Spleen (tissue), 11 donors: ENCODE results near the gene DOCK1. TPM values are rescaled to one million over a fixed set of nuclear protein-coding genes. Genes with fewer than 3 reads are reported as not detected.

Source experiments
- DNase-seq: peaks from one replicate; pipeline ENCODE4 v3.0.0-alpha.2; 2020
- H3K27ac ChIP-seq, 8 donors: fragments of 200-600 bp; sonication (generic) in 7 of 8; 1 replicate in 4 of 8; 2 replicates in 4 of 8; pipeline versions ENCODE4 v1.5.0 to v1.8.0; 2016 to 2021; ENCODE audit warnings: inconsistent platforms in 4 of 8, mild to moderate bottlenecking in 4 of 8, moderate library complexity in 1 of 8
- H3K27me3 ChIP-seq, 7 donors: fragments of 200-600 bp; sonication (generic) in 6 of 7; replicated peaks in 1 of 7; 1 replicate in 4 of 7; 2 replicates in 3 of 7; pipeline versions ENCODE4 v1.5.0 to v1.8.0; 2016 to 2021; ENCODE audit warnings: inconsistent platforms in 3 of 7, mild to moderate bottlenecking in 1 of 7
- H3K36me3 ChIP-seq, 6 donors: fragments of 200-600 bp; sonication (generic) in 5 of 6; 1 replicate in 4 of 6; 2 replicates in 2 of 6; pipeline versions ENCODE4 v1.5.0 to v1.8.0; 2016 to 2021; ENCODE audit warnings: inconsistent platforms in 2 of 6
- H3K4me1 ChIP-seq, 6 donors: fragments of 200-600 bp; sonication (generic) in 5 of 6; 1 replicate in 3 of 6; 2 replicates in 3 of 6; pipeline versions ENCODE4 v1.5.0 to v1.8.0; 2016 to 2021; ENCODE audit warnings: inconsistent platforms in 3 of 6
- H3K4me3 ChIP-seq, 8 donors: fragments of 200-600 bp; sonication (generic) in 7 of 8; 1 replicate in 4 of 8; 2 replicates in 4 of 8; pipeline versions ENCODE4 v1.5.0 to v1.8.0; 2016 to 2021; ENCODE audit warnings: inconsistent platforms in 4 of 8, mild to moderate bottlenecking in 4 of 8, moderate library complexity in 2 of 8
- H3K9me3 ChIP-seq, 8 donors: fragments of 200-600 bp; sonication (generic) in 7 of 8; 1 replicate in 4 of 8; 2 replicates in 4 of 8; pipeline versions ENCODE4 v1.5.0 to v1.8.0; 2016 to 2021; ENCODE audit warnings: inconsistent platforms in 4 of 8
- POLR2A ChIP-seq, 3 donors: fragments of 450-650 bp; IDR thresholded peaks; one replicate each; pipeline ENCODE4 v1.5.1; 2017; ENCODE audit warnings: antibody characterized with exemption in 3 of 3, mild to moderate bottlenecking in 1 of 3
- POLR2AphosphoS5 ChIP-seq, 3 donors: sonication (generic); formaldehyde crosslinking; IDR thresholded peaks; one replicate each; pipeline ENCODE4 v1.5.1; 2017; ENCODE audit warnings: antibody characterized with exemption in 3 of 3
- WGBS, 5 donors: extraction: QIAGEN DNeasy Blood & Tissue Kit in 3 of 5; methylation state at CpG; one replicate each; pipeline versions ENCODE4 v1.1.5 to v1.1.7; 2013 to 2018; 5-methylcytosine and 5-hydroxymethylcytosine counted together
- intact Hi-C: fragments of 100-400 bp; cut with DNase I; formaldehyde crosslinking; loops from one replicate; pipeline ENCODE4 v1.15.0; 2023; ENCODE audit warnings: low total_unique reads
- polyA plus RNA-seq, 3 donors: library from polyadenylated mRNA; stranded (reverse); fragments of 200-250 nt; gene quantifications; one replicate each; pipeline ENCODE4 v1.2.1, GENCODE V29; 2013
- total RNA-seq, 7 donors: library from RNA; depleted of rRNA in 3 of 7; stranded (reverse); fragments of >200 nt in 3 of 7; fragmentation: NEBNext Ultra II Directional in 4 of 7; extraction: Animal tissue kit (Norgen Biotek cat#: 25700) in 4 of 7; gene quantifications; one replicate each; pipeline versions ENCODE4 v1.1.0 to v1.2.1, GENCODE V29; 2016 to 2021
- TF ChIP-seq, protein P1 (sequence below), 11 experiments: fragments of 200-600 bp in 7 of 11; fragments of 450-650 bp in 4 of 11; sonication (generic) in 4 of 11; IDR thresholded peaks in 8 of 11; conservative IDR thresholded peaks in 3 of 11; 1 replicate in 7 of 11; 2 replicates in 4 of 11; pipeline versions ENCODE4 v1.4.0 to v1.8.0; 2016 to 2021; ENCODE audit warnings: antibody characterized with exemption in 11 of 11, inconsistent platforms in 4 of 11, mild to moderate bottlenecking in 1 of 11
- donor health status: healthy with polysubstance abuse.
- donor health status: DM: no; HTN: no; CAD: no; lungs with moderate emphysema.
- donor health status: DM: no; HTN: no; CAD: no.
- donor health status: Bipolar disorder and iron deficiency.
- donor health status: healthy.
- donor health status: DM: no; HTN: no; CAD: no.
- donor health status: DM: yes; HTN: yes; CAD: no.

Gene DOCK1
- total and polyA plus RNA-seq, 10 donors, result 2.2 to 40.5 (median 25.1) TPM

DNA sequence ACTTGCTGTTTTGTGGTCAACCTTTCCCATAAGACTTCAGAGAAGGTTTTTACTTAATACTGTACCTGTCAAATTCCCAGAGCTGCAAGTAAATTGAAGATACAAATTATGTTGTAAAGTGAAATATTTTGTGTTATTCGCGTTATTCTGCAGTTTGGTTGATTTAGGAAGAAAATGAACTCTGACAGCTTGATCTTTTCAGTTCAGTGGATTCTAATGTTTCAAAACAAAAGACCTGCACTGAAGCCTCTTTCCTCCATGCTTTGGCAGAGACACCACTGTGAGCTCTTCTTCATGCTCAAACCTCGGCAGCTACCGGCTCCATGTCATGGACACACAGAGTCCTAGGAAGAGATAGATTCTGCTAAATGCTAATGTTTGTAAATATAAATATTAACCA is 366.8 kb downstream of the DOCK1 start:
- TF ChIP-seq POLR2AphosphoS5 (IDR thresholded peaks at IDR 0.05) (no peak), POLR2A (IDR thresholded peaks at IDR 0.05) (no peak)
- TF ChIP-seq, protein P1, sequence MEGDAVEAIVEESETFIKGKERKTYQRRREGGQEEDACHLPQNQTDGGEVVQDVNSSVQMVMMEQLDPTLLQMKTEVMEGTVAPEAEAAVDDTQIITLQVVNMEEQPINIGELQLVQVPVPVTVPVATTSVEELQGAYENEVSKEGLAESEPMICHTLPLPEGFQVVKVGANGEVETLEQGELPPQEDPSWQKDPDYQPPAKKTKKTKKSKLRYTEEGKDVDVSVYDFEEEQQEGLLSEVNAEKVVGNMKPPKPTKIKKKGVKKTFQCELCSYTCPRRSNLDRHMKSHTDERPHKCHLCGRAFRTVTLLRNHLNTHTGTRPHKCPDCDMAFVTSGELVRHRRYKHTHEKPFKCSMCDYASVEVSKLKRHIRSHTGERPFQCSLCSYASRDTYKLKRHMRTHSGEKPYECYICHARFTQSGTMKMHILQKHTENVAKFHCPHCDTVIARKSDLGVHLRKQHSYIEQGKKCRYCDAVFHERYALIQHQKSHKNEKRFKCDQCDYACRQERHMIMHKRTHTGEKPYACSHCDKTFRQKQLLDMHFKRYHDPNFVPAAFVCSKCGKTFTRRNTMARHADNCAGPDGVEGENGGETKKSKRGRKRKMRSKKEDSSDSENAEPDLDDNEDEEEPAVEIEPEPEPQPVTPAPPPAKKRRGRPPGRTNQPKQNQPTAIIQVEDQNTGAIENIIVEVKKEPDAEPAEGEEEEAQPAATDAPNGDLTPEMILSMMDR (IDR thresholded peaks at IDR 0.05 in 8 of 11, conservative IDR thresholded peaks at IDR 0.05 in 3 of 11), result no peak
- DNase-seq, result no peak
- Histone ChIP-seq H3K4me3 (no peak overlapping the region), H3K36me3 (no peaks in the 10 kb centered on the region), H3K9me3 (no peaks in the 10 kb centered on the region), H3K4me1 (peaks cover 0 to 3% (median 0%) of the 10 kb centered on the region in 6 donors), H3K27me3 (no peaks in the 10 kb centered on the region), H3K27ac (no peak overlapping the region)
- 93 to 100% (median 97%) methylated on average over 4 of the region's 4 CpGs for WGBS, 5 donors
- intact Hi-C loops, result no loop called here

- H3K36me3 ChIP-seq, result no peaks in the 10 kb centered on the region
- H3K4me3 ChIP-seq, result no peak overlapping the region
- no peak for TF ChIP-seq POLR2A (IDR thresholded peaks at IDR 0.05)
- TF ChIP-seq POLR2AphosphoS5 (IDR thresholded peaks at IDR 0.05), result no peak
- H3K4me1 ChIP-seq, result peaks cover 0 to 7% (median 0%) of the 10 kb centered on the region in 6 donors
- H3K9me3 ChIP-seq, result no peaks in the 10 kb centered on the region
- H3K27me3 ChIP-seq, result no peaks in the 10 kb centered on the region
- 92 to 98% (median 96%) methylated on average over 6 of the region's 6 CpGs for WGBS, 5 donors
- intact Hi-C loops, result no loop called here
- no peak overlapping the region for H3K27ac ChIP-seq
- DNase-seq, result no peak
These were observed 370.0 kb downstream of the DOCK1 start for GRCh38 chr10:127275272-127275671.

DNA sequence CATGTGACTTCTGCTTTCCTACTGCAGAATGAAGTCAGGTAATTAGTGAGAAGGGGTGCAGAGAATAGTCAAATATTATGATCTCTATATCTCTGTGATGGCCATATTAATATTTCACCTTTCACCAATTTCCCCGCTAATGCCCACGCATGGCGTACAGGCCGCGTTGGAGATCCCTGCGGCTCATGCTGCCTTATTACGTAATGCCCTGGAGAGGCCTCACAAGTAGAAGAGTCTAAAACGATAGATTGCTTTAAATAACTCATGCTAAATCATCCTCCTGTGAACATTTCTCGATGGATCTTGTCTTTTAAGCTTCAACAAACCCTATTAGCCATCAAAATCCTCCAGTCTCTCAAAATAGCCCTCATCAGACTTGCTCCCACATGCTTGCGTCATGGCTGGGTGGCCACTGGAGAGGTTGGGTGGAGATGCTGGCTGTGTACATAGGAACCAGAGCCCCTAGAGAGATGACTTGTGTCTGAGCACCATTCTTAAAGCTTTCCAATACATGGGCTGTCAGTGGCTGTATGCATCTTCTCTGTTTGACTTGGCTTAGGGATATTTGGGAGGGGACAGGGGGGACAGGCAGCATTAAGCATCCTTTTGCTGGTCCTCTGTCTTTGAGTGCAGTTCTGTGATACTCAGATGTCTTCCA is 370.7 kb downstream of the DOCK1 start:
- DNase-seq, result no peak
- WGBS, 5 donors, result 79 to 94% (median 88%) methylated on average over 10 of the region's 10 CpGs
- Histone ChIP-seq H3K36me3 (no peaks in the 10 kb centered on the region), H3K4me1 (peaks cover 0 to 4% (median 0%) of the 10 kb centered on the region in 6 donors), H3K27ac (no peak overlapping the region), H3K9me3 (no peaks in the 10 kb centered on the region), H3K27me3 (no peaks in the 10 kb centered on the region), H3K4me3 (no peak overlapping the region)
- intact Hi-C loops, result no loop called here
- TF ChIP-seq POLR2AphosphoS5 (IDR thresholded peaks at IDR 0.05) (no peak), POLR2A (IDR thresholded peaks at IDR 0.05) (no peak)
- TF ChIP-seq, protein P1 (IDR thresholded peaks at IDR 0.05 in 8 of 11, conservative IDR thresholded peaks at IDR 0.05 in 3 of 11), result no peak

DNA sequence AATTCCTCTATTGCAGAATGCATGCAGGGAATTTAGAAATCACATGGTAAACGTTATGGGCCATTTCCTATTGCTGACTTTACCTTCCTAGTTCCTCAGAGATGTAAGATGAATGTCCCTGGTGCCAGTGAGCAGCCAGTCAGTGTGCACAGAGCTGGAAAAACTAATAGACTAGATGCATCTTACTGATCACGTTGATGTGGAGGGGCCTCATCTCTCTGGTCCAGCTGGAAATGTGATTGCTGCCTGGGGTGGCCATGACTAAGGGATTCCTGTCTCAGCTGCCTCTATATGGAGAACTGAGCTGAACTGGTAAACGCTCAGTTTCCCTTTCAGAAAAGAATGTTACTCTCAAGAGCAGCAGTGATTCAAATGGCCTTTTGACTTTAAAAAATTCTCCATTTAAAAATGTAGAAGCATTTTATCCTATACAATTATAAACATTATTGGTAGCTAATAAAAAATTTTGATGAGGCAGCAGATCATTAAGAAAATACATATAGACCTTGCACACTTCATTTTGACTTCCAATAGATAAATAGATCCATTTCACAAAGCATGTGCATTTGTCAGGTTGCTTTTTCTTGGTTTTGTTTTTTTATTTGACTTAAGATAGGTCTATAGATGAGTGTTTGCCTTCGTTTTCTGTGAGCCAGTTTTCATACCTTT is 371.7 kb downstream of the DOCK1 start:
- 50 to 66% (median 52%) methylated on average over 4 of the region's 4 CpGs for WGBS, 5 donors
- Histone ChIP-seq H3K27me3 (no peaks in the 10 kb centered on the region), H3K4me3 (no peak overlapping the region), H3K27ac (peak overlapping the region in 1 of 8 donors; percentile 51), H3K4me1 (peaks cover 0 to 4% (median 0%) of the 10 kb centered on the region in 6 donors), H3K36me3 (no peaks in the 10 kb centered on the region), H3K9me3 (no peaks in the 10 kb centered on the region)
- TF ChIP-seq POLR2A (IDR thresholded peaks at IDR 0.05) (no peak), POLR2AphosphoS5 (IDR thresholded peaks at IDR 0.05) (no peak)
- TF ChIP-seq, protein P1 (IDR thresholded peaks at IDR 0.05 in 8 of 11, conservative IDR thresholded peaks at IDR 0.05 in 3 of 11), result no peak
- intact Hi-C loops, result no loop called here
- DNase-seq, result no peak
